ENCODE measurements around the gene TOMM22.

The TOMM22 gene

DNA sequence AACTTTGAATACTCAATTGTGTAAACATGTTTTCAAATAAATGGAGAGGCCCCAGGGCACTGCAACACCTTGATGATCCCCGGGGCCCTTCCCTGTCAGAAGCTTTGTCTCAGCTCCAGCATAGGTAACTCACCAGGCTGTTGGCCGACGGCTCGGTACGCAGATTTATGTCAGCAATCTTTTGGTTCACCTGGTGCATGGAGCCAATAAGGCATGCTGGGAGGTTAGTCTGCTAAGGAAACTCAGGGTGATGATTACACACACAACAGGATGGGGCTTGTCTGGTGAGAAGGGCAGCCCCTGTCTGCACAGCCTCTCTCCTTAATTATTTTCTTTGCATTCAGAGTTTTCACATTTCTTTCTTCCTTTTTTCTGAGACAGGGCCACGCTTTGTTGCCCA lies 36.3 kb upstream of the TOMM22 start:
- TF ChIP-seq FOXP2 (optimal IDR thresholded peaks at IDR 0.05; ENCODE audit: borderline replicate concordance, extremely low read depth, extremely low read length, insufficient read depth) (no peak), SIN3A (IDR thresholded peaks at IDR 0.05; ENCODE audit: borderline replicate concordance, insufficient read depth, low read length) (no peak), TAF1 (IDR thresholded peaks at IDR 0.05; ENCODE audit: borderline replicate concordance, insufficient read depth, low read length) (no peak), REST (IDR thresholded peaks at IDR 0.05; ENCODE audit: insufficient read depth in 1 of 2, low read depth in 2 of 2, low read length in 2 of 2) (no peak), POLR2AphosphoS5 (IDR thresholded peaks at IDR 0.05; ENCODE audit: low read depth, low read length) (no peak)

DNA sequence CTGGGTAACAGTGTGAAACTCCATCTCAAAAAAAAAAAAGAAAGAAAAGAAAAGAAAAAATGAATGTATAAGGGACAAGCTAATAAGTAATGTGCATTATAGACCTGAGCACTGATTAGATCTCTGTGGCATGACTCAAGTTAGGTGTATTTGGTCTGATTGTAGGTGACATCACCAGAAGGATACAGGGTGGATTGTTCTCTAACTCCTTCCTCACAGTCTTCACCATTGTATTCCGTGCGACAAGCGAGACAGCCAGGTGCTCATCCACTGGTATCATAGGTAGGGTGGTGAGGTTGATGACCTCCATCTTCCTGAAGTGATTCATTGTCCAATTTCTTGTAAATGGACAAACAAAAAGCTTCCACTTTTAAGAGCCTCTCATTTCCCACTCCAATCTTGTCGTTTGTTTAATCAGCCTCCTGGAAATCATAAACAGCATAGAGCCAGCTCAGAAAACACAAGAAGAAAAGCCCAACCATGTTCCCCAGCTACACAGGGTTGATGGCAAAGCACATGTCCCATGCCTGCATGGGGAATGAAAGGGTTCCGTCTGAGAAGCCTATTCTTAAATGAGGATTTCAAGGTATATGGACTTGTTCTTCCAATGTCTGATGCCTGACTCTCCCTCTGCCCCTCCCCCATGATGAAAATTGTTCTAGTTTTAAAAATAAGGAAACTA lies 31.8 kb upstream of the TOMM22 start:
- TF ChIP-seq FOXP2 (optimal IDR thresholded peaks at IDR 0.05; ENCODE audit: borderline replicate concordance, extremely low read depth, extremely low read length, insufficient read depth): no peak
- no peak for TF ChIP-seq REST (IDR thresholded peaks at IDR 0.05; ENCODE audit: insufficient read depth in 1 of 2, low read depth in 2 of 2, low read length in 2 of 2)
- no peak for TF ChIP-seq POLR2AphosphoS5 (IDR thresholded peaks at IDR 0.05; ENCODE audit: low read depth, low read length)
- TF ChIP-seq TAF1 (IDR thresholded peaks at IDR 0.05; ENCODE audit: borderline replicate concordance, insufficient read depth, low read length): no peak

GRCh38 chr22:38652859-38653258 lies 28.9 kb upstream of the TOMM22 start:
- TF ChIP-seq REST (IDR thresholded peaks at IDR 0.05; ENCODE audit: insufficient read depth in 1 of 2, low read depth in 2 of 2, low read length in 2 of 2) (no peak), TAF1 (IDR thresholded peaks at IDR 0.05; ENCODE audit: borderline replicate concordance, insufficient read depth, low read length) (no peak), POLR2AphosphoS5 (IDR thresholded peaks at IDR 0.05; ENCODE audit: low read depth, low read length) (no peak), FOXP2 (optimal IDR thresholded peaks at IDR 0.05; ENCODE audit: borderline replicate concordance, extremely low read depth, extremely low read length, insufficient read depth) (no peak), SIN3A (IDR thresholded peaks at IDR 0.05; ENCODE audit: borderline replicate concordance, insufficient read depth, low read length) (no peak)

- TF ChIP-seq REST (IDR thresholded peaks at IDR 0.05; ENCODE audit: insufficient read depth in 1 of 2, low read depth in 2 of 2, low read length in 2 of 2): no peak
- TF ChIP-seq FOXP2 (optimal IDR thresholded peaks at IDR 0.05; ENCODE audit: borderline replicate concordance, extremely low read depth, extremely low read length, insufficient read depth): no peak
- TF ChIP-seq SIN3A (IDR thresholded peaks at IDR 0.05; ENCODE audit: borderline replicate concordance, insufficient read depth, low read length): no peak
- no peak for TF ChIP-seq TAF1 (IDR thresholded peaks at IDR 0.05; ENCODE audit: borderline replicate concordance, insufficient read depth, low read length)
- TF ChIP-seq POLR2AphosphoS5 (IDR thresholded peaks at IDR 0.05; ENCODE audit: low read depth, low read length): no peak
These were observed 28.0 kb upstream of the TOMM22 start for GRCh38 chr22:38653741-38654140.

Measured in PFSK-1 (cell line).